Measurements from ENCODE around the gene TBL1XR1. TPM values are rescaled to one million over a fixed set of nuclear protein-coding genes. Genes with fewer than 3 reads are reported as not detected.

Gene TBL1XR1
- total and polyA plus RNA-seq, 2 of the 4 experiments (the other 2 are of a cell fraction), result 25.2 to 170 TPM

GRCh38 chr3:177035676-177036075 is 161.6 kb downstream of the TBL1XR1 start:
- DNase-seq, result no peak
- no peak overlapping the region for H3K18ac ChIP-seq (ENCODE audit: low read depth, low read length)
- no peak overlapping the region for H2BK20ac ChIP-seq (ENCODE audit: low read depth, low read length)
- no peak overlapping the region for H2BK5ac ChIP-seq (ENCODE audit: low read depth, low read length, poor library complexity, severe bottlenecking)
- dilution Hi-C loops (cut with HindIII; ENCODE audit: low sequenced_read_pairs, unreplicated experiment), result no loop called here
- no peak overlapping the region for H3K4me3 ChIP-seq (ENCODE audit: insufficient read depth, low read depth, low read length)
- H3K4me1 ChIP-seq (ENCODE audit: control insufficient read depth, insufficient read depth, low read length), result no peaks in the 10 kb centered on the region
- H3K27ac ChIP-seq (ENCODE audit: insufficient read depth, low read length), result no peak overlapping the region
- 80% methylated on average over 2 of the region's 4 CpGs; no CpG with 5 or more reads in 1 of the 2 experiments for WGBS, 2 experiments (ENCODE audit: extremely low coverage in 2 of 2, insufficient read length in 1 of 2)
- H2BK120ac ChIP-seq (ENCODE audit: low read depth, low read length), result no peak overlapping the region
- H3K27me3 ChIP-seq (ENCODE audit: control insufficient read depth, insufficient read depth, low read length), result no peaks in the 10 kb centered on the region
- H3K14ac ChIP-seq (replicated peaks; ENCODE audit: low read depth, low read length), result no peak overlapping the region
- H2BK15ac ChIP-seq (ENCODE audit: low read depth, low read length), result no peak overlapping the region
- no peak overlapping the region for H3K4me2 ChIP-seq (ENCODE audit: low read depth, low read length)
- no peak overlapping the region for H4K8ac ChIP-seq (ENCODE audit: low read depth in 2 of 2, low read length in 2 of 2)
- no peak overlapping the region for H2AK5ac ChIP-seq (ENCODE audit: low read depth, low read length)
- TF ChIP-seq SMC3 (IDR thresholded peaks at IDR 0.05; ENCODE audit: low read depth, low read length), result no peak
- TF ChIP-seq CHD1 (IDR thresholded peaks at IDR 0.05; ENCODE audit: low read depth, low read length), result no peak
- no peak for TF ChIP-seq MXI1 (IDR thresholded peaks at IDR 0.05; ENCODE audit: borderline replicate concordance, low read depth, low read length)
- no peak for TF ChIP-seq USF2 (IDR thresholded peaks at IDR 0.05; ENCODE audit: low read depth, low read length)
- TF ChIP-seq NFE2L2 (IDR thresholded peaks at IDR 0.05; ENCODE audit: low read depth, low read length), result no peak
- ChIA-PET POLR2A (ENCODE audit: unreplicated experiment) (no interaction called here), CTCF (no interaction called here)
- H2AFZ ChIP-seq (replicated peaks; ENCODE audit: low read length, poor library complexity), result no peak overlapping the region
- no peaks in the 10 kb centered on the region for H4K20me1 ChIP-seq (ENCODE audit: insufficient read depth, low read length)
- no TSS peak for BruUV-seq (replicated peaks)
- peaks cover 32% of the 10 kb centered on the region for H3K36me3 ChIP-seq (ENCODE audit: control insufficient read depth, insufficient read depth, low read length)
- H3K4ac ChIP-seq (ENCODE audit: low read depth, low read length), result no peak overlapping the region
- no peak overlapping the region for H3K23ac ChIP-seq (ENCODE audit: low read depth, low read length)
- no peak overlapping the region for H3K56ac ChIP-seq (ENCODE audit: extremely low read depth, insufficient read depth, low read length)
- no peak for ATAC-seq (ENCODE audit: low read depth)
- no peak overlapping the region for H4K5ac ChIP-seq (ENCODE audit: low read depth, low read length)
- no peaks in the 10 kb centered on the region for H3K9me1 ChIP-seq (ENCODE audit: insufficient read depth, low read length)
- H2AK9ac ChIP-seq (replicated peaks; ENCODE audit: low read depth, low read length, poor library complexity), result no peak overlapping the region
- no peaks in the 10 kb centered on the region for H3K9me3 ChIP-seq (ENCODE audit: control insufficient read depth, insufficient read depth, low read length)
- in situ Hi-C loops (cut with MboI; ENCODE audit: low sequenced_read_pairs), result no loop called here
- intact Hi-C loops (cut with micrococcal nuclease), result no loop called here
- H4K91ac ChIP-seq (ENCODE audit: insufficient read depth, low read depth, low read length), result no peak overlapping the region
- H3K79me1 ChIP-seq (ENCODE audit: low read depth in 1 of 2, low read length in 2 of 2), result peaks cover 12 to 22% of the 10 kb centered on the region in 2 experiments
- H3K9ac ChIP-seq (ENCODE audit: low read depth, low read length), result no peak overlapping the region

All from IMR-90 (cell line).